Measurements from ENCODE around the gene PACS1.

PACS1 gene

DNA sequence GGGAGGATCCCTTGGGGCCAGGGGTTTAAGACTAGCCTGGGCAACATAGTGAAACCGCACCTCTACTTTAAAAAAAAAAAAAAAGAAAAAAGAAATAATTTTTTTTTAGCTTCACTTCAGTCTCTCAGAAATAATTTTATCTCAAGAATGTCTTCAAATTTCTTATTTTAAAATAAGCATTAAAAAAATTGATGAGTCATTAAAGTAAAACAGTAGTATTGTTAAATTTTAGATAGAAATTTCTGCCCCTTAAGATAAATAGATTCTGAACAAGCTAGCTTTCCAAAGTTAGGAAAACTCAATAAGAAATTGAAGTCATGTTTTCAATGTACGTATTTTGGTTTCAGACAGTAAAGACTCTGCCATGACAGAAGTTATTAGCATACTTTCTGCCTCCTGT lies 7.7 kb upstream of the PACS1 start:
- no peak for FAIRE-seq
- no peak for DNase-seq (ENCODE audit: insufficient read length, low spot score)
- TF ChIP-seq, protein P1, sequence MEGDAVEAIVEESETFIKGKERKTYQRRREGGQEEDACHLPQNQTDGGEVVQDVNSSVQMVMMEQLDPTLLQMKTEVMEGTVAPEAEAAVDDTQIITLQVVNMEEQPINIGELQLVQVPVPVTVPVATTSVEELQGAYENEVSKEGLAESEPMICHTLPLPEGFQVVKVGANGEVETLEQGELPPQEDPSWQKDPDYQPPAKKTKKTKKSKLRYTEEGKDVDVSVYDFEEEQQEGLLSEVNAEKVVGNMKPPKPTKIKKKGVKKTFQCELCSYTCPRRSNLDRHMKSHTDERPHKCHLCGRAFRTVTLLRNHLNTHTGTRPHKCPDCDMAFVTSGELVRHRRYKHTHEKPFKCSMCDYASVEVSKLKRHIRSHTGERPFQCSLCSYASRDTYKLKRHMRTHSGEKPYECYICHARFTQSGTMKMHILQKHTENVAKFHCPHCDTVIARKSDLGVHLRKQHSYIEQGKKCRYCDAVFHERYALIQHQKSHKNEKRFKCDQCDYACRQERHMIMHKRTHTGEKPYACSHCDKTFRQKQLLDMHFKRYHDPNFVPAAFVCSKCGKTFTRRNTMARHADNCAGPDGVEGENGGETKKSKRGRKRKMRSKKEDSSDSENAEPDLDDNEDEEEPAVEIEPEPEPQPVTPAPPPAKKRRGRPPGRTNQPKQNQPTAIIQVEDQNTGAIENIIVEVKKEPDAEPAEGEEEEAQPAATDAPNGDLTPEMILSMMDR (IDR thresholded peaks at IDR 0.05; ENCODE audit: insufficient read depth, missing control alignments) = no peak

DNA sequence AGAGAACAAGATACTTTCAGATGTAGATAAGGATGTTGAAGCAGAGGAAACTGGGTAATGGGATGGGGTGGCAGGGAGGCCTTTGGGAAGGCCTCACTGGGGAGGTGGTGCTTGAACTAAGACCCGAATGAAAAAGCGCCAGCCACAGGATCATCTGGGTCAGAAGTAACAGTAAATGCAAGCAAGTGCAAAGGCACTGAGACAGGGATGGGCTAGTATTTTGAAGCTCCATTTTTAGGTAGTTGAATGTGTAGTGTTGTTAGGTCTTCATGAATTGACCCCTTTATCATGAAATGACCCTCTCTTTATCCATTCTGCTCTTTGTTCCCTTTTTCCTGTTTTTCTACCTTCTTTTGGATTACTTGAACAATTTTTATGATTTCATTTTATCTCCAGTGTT lies 6.2 kb upstream of the PACS1 start:
- TF ChIP-seq, protein P1 (IDR thresholded peaks at IDR 0.05; ENCODE audit: insufficient read depth, missing control alignments) = no peak
- no peak for FAIRE-seq
- DNase-seq (ENCODE audit: insufficient read length, low spot score) = no peak

DNA sequence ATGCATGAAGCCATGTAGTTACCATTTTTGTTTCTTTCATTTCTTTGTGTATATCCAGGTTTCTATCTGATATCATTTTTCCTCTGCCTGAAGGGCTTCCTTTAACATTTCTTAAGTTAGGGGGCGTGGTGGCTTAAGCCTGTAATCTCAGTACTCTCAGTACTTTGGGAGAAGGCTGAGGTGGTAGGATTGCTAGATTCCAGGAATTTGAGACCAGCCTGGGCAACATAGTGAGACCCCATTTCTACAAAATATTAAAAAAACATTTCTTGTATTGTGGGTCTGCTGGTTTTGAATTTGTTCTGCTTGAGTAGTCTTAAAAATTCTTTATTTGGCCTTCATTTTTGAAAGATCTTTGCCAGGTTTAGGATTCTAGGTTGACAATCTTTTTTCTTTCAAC lies 5.5 kb upstream of the PACS1 start:
- TF ChIP-seq, protein P1 (IDR thresholded peaks at IDR 0.05; ENCODE audit: insufficient read depth, missing control alignments) = no peak
- DNase-seq (ENCODE audit: insufficient read length, low spot score) = no peak
- no peak for FAIRE-seq

DNA sequence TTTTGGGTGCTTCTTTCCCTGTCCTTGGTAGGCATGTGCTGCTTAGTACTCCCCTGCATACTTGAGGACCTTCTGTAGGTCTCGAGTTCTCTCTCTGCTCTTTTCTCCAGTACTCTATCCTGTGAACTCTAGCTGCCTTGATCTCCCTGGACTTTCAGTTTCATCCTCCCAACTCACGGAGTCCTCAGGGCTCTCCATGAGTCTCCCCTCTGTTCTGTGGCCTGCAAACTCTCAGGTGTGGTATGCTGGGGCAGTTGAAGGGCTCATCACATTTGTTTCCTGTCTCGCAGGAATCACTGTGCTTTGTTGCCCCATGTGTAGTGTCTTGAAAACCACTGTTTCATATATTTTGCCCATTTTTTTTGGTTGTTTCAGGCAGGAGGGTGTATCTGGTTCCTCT lies 3.3 kb upstream of the PACS1 start:
- FAIRE-seq (no peak), DNase-seq (ENCODE audit: insufficient read length, low spot score) (no peak)
- TF ChIP-seq, protein P1 (IDR thresholded peaks at IDR 0.05; ENCODE audit: insufficient read depth, missing control alignments) = no peak

DNA sequence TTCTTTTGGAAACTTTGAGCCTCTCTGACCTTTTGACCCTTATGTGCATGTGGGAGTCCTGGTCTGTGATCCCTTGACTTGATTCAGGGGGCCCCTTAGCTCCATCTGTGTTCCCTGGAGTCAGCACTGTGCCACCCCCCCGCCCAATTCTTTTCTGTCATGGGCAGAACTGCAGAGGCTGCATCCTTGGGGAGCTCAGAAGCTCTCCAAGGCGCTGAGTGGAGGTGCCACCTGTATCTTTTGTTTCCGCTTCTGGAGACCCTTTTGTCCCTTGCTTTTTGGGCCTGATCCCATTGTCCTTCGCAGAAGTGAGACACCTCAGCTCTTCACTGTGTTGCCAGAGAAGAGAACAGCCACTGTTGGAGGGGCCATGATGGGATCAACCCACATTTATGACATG lies 2.4 kb upstream of the PACS1 start:
- FAIRE-seq = no peak
- DNase-seq (ENCODE audit: insufficient read length, low spot score) = no peak
- TF ChIP-seq, protein P1 (IDR thresholded peaks at IDR 0.05; ENCODE audit: insufficient read depth, missing control alignments) = no peak

DNA sequence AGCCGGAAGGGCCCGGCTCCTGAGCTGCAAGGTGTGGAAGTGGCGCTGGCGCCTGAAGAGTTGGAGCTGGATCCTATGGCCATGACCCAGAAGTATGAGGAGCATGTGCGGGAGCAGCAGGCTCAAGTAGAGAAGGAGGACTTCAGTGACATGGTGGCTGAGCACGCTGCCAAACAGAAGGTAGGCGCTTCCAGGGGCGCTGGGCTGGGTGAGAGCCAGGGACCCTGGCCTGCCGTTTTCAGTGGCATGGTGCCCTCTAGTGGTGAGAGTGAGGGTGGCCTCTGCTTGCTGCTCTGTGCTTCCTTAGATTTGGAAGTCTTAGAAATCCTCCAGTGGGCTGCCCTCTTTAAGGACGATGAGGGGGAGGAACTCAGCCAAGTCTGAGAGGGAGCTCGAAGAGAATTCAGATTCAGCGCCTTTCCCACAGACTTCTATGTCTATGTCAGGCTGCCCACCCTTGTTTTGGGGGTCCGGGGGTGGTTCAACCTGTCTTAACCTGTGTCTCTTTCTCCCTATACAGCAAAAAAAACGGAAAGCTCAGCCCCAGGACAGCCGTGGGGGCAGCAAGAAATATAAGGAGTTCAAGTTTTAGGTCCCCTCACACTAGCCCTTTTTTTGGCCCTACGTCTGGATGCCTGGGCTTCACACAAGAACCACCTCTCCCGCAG lies 1.8 kb upstream of the PACS1 start:
- FAIRE-seq (no peak), DNase-seq (ENCODE audit: insufficient read length, low spot score) (peak; percentile 70)
- TF ChIP-seq, protein P1 (IDR thresholded peaks at IDR 0.05; ENCODE audit: insufficient read depth, missing control alignments) = peak; percentile 84

DNA sequence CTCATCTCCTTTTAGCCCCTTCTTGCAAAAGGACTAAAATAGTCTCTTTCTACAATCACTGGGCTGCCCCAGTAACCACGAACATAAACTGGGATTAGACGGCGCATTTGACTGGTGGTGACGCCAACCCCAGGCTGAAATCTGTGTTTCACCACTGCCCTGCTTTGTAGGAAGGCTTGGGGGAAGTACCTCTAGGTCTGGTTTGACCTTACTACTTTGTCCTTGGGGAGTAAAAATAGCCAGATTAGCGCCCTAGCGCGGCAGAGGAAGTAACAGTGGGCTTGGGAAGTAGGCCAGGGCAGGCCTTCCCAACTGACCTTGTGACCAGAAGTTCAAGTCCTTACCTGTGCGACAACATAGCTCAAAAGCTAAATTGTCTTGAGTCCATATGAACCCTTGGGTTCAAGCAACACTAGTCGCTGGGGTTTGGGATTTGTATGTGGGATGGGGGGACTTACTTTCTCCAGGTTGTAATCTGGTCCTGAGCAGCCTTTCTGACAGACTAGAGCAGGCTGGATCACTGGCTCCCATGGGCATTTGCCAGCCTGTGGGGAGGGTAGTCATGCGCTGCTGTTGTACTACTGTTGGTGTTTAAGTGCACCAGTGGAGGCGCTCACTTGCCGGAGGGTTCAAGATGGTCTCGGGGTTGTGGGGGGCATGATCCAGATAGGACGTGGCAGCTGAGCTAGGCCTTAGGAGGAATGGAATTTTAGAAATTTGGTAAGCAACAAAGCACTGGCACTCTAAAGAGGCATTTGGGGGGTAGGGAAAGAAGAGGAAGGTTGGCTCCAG lies 953 bp upstream of the PACS1 start:
- TF ChIP-seq, protein P1 (IDR thresholded peaks at IDR 0.05; ENCODE audit: insufficient read depth, missing control alignments) = peak; percentile 27
- DNase-seq (ENCODE audit: insufficient read length, low spot score) (no peak), FAIRE-seq (no peak)

Data from D721Med (cell line).